ENCODE data around the gene C10orf95.
"Not testable (repeated sequence)": the region's sequence is repeated elsewhere in the genome, so short reads cannot be mapped to it uniquely, and the experiment has no call there.

Gene C10orf95, protein sequence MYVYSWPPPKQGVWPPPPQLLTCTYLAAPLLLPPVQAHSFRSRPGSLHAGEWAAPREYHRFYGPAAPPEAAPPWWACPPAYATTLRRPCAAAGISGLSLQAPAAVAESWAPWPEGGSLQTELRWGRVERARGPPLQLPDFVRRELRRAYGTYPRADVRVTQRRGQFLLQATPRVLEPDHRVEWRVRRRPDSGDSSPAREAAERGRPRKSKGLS
- total RNA-seq, result 0.96 to 1.7 (median 1.2) reads per million in 3 donors

DNA sequence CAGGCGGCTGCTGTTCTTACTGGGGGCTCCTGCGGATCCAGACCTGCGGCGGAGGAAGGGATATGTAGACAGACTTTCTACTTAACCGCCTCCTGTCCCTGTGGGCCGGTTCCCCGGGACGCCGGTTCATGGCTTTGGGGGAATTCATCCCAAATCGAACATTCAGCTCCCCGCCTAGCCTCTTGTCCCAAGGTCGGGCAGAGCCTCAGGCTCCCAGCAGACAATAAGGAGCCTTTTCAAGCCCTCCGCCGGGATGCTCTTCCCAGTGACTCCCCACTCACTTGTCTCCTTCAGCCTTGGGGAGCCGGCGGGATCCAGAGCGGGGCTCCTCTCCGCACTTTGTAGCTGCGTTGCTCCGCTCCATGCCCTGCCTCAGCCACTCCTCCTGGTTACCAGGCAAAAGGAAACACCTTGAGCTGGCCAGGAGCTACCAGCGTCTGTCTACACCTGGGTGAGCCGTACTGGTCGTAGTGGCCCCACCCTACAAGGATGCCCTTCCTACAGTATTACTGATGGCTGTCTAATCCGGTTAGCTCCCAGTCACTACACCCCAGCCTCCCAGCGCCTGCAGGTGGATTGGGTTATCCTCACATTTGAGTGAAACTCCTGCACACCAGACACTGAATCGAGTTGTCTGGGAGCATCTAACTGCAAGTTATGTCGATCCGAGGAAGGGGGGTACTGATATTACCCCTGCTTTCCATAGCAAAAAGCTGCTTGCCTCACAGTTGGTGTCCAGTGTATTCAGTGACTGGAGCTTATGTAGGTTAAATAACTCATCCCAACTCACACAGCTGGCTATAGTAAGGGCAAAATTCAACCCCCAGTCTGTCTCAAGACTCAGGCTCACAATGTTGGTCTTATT is at the start of gene C10orf95:
Gene C10orf95 (minus strand): TSS at position 439 of the 865 bp plus-strand sequence. CDS start 450 bp downstream, outside the sequence.
- no peaks in the 10 kb centered on the region for H3K9me3 ChIP-seq (ENCODE audit: control insufficient read depth, low read length)
- peaks cover 12% of the 10 kb centered on the region for H3K36me3 ChIP-seq (ENCODE audit: control insufficient read depth, insufficient read depth, low read length)
- H3K4me3 ChIP-seq (ENCODE audit: insufficient read depth, low read depth, low read length, poor library complexity, severe bottlenecking), result peak within 1 kb of the TSS; percentile 84
- peaks cover 17% of the 10 kb centered on the region for H3K4me1 ChIP-seq (ENCODE audit: control insufficient read depth, insufficient read depth, low read length, poor library complexity, severe bottlenecking)
- peak within 1 kb of the TSS; percentile 85 for H3K27ac ChIP-seq (ENCODE audit: insufficient read depth, low read length, poor library complexity, severe bottlenecking)
- no peaks in the 10 kb centered on the region for H3K27me3 ChIP-seq (replicated peaks; ENCODE audit: control insufficient read depth, insufficient read depth, low read length, poor library complexity, severe bottlenecking)
- DNase-seq, result no peak

DNA sequence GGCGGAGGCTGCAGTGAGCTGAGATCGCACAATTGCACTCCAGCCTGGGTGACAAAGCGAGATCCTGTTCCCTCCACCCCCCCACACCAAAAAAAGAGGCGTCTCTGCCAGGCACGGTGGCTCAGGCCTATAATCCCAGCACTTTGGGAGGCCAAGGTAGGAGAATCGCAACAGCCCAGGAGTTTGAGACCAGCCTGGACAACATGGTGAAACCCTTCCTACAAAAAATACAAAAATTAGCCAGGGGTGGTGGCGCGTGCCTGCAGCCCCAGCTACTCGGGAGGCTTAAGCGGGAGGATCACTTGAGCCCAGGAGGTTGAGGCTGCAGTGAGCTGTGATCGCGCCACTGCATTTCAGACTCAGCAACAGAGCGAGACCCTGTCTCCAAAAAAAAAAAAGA is 49.3 kb upstream of the C10orf95 start:
- not testable (repeated sequence) for H3K4me3 ChIP-seq (ENCODE audit: insufficient read depth, low read depth, low read length, poor library complexity, severe bottlenecking); H3K27me3 ChIP-seq (replicated peaks; ENCODE audit: control insufficient read depth, insufficient read depth, low read length, poor library complexity, severe bottlenecking); DNase-seq; H3K27ac ChIP-seq (ENCODE audit: insufficient read depth, low read length, poor library complexity, severe bottlenecking); H3K36me3 ChIP-seq (ENCODE audit: control insufficient read depth, insufficient read depth, low read length); H3K9me3 ChIP-seq (ENCODE audit: control insufficient read depth, low read length)
- peaks cover 13% of the 10 kb centered on the region for H3K4me1 ChIP-seq (ENCODE audit: control insufficient read depth, insufficient read depth, low read length, poor library complexity, severe bottlenecking)

DNA sequence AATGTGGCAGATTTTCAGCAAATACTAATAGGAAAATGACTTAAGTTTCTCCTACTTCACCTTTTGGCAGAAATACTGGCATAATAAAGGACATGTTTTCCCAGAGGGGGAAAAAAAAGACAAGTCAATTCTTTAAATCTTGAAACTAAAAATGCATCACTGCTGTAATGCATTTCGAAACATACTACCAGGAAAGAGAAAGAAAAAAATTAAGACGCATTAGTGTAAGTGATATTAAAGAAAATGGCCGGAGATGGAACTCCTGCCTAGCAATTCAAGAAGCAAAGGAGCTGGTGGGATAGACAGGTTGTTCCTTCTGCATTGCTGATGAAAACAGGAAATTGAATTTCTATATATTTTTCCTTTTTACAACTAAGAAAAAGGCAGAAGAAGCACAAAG is 48.0 kb upstream of the C10orf95 start:
- Histone ChIP-seq H3K36me3 (ENCODE audit: control insufficient read depth, insufficient read depth, low read length) (no peaks in the 10 kb centered on the region), H3K4me1 (ENCODE audit: control insufficient read depth, insufficient read depth, low read length, poor library complexity, severe bottlenecking) (peaks cover 1% of the 10 kb centered on the region), H3K4me3 (ENCODE audit: insufficient read depth, low read depth, low read length, poor library complexity, severe bottlenecking) (no peak overlapping the region), H3K9me3 (ENCODE audit: control insufficient read depth, low read length) (no peaks in the 10 kb centered on the region), H3K27me3 (replicated peaks; ENCODE audit: control insufficient read depth, insufficient read depth, low read length, poor library complexity, severe bottlenecking) (no peaks in the 10 kb centered on the region), H3K27ac (ENCODE audit: insufficient read depth, low read length, poor library complexity, severe bottlenecking) (no peak overlapping the region)
- no peak for DNase-seq

DNA sequence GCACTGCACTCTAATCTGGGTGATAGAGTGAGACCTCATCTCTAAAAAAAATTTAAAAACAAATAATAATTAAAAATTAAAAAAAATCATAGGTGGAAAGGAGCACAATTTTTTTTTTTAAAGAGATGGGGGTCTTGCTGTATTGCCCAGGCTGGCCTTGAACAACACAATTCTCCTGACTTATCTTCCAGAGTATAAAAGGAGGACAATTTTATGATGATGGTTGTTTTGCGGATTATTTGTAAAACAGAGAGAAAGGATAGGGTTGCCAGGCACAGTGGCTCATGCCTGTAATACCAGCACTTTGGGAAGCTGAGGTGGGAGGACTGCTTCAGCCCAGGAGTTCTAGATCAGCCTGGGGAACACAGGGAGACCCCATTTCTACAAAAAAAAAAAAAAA is 46.2 kb upstream of the C10orf95 start:
- DNase-seq, result no peak
- Histone ChIP-seq H3K9me3 (ENCODE audit: control insufficient read depth, low read length) (no peaks in the 10 kb centered on the region), H3K4me1 (ENCODE audit: control insufficient read depth, insufficient read depth, low read length, poor library complexity, severe bottlenecking) (no peaks in the 10 kb centered on the region), H3K27ac (ENCODE audit: insufficient read depth, low read length, poor library complexity, severe bottlenecking) (no peak overlapping the region), H3K4me3 (ENCODE audit: insufficient read depth, low read depth, low read length, poor library complexity, severe bottlenecking) (no peak overlapping the region), H3K36me3 (ENCODE audit: control insufficient read depth, insufficient read depth, low read length) (peaks cover 10% of the 10 kb centered on the region), H3K27me3 (replicated peaks; ENCODE audit: control insufficient read depth, insufficient read depth, low read length, poor library complexity, severe bottlenecking) (no peaks in the 10 kb centered on the region)

DNA sequence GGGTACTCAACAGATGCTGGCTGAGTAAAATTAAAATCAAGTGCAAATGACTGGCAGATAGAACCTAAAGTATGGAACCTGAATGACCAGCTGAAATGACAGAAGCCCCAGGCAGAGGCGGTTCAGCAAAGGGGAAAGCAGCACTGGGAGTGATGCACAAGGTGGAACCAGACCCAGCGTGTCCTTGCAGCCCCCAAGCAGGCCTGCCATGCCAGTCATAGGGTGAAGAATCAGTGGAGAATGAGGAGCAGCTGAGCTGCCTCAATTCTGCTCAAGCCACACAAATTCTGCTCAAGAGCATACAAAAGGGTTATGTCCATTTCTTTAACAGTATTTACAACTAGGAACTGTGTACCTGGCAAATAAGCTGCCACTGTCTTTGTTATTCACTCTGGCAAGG is 42.4 kb upstream of the C10orf95 start:
- H3K27me3 ChIP-seq (replicated peaks; ENCODE audit: control insufficient read depth, insufficient read depth, low read length, poor library complexity, severe bottlenecking), result no peaks in the 10 kb centered on the region
- H3K4me3 ChIP-seq (ENCODE audit: insufficient read depth, low read depth, low read length, poor library complexity, severe bottlenecking), result no peak overlapping the region
- H3K36me3 ChIP-seq (ENCODE audit: control insufficient read depth, insufficient read depth, low read length), result peaks cover 20% of the 10 kb centered on the region
- H3K27ac ChIP-seq (ENCODE audit: insufficient read depth, low read length, poor library complexity, severe bottlenecking), result no peak overlapping the region
- no peaks in the 10 kb centered on the region for H3K4me1 ChIP-seq (ENCODE audit: control insufficient read depth, insufficient read depth, low read length, poor library complexity, severe bottlenecking)
- no peaks in the 10 kb centered on the region for H3K9me3 ChIP-seq (ENCODE audit: control insufficient read depth, low read length)
- DNase-seq, result no peak

DNA sequence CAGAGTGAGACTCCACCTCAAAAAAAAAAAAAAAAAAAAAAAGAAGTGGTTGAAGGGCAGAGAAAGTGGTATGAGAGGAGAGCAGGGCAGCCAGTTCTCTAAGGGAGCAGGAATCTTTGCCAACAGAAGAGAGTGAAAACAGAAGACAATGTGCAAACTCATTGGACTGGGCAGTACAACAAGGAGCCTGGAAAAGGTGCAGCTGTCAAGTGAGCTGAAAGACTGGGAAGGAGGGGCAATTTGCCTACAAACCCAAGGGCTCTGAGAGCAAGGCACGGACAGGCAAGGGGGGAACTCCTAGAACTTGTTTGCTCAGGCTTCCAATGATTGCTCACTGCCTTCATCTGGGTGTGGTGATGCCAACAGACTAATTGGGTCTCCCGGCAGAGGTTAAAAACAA is 41.6 kb upstream of the C10orf95 start:
- no peaks in the 10 kb centered on the region for H3K4me1 ChIP-seq (ENCODE audit: control insufficient read depth, insufficient read depth, low read length, poor library complexity, severe bottlenecking)
- no peaks in the 10 kb centered on the region for H3K27me3 ChIP-seq (replicated peaks; ENCODE audit: control insufficient read depth, insufficient read depth, low read length, poor library complexity, severe bottlenecking)
- no peak for DNase-seq
- peaks cover 28% of the 10 kb centered on the region for H3K36me3 ChIP-seq (ENCODE audit: control insufficient read depth, insufficient read depth, low read length)
- H3K27ac ChIP-seq (ENCODE audit: insufficient read depth, low read length, poor library complexity, severe bottlenecking), result no peak overlapping the region
- no peaks in the 10 kb centered on the region for H3K9me3 ChIP-seq (ENCODE audit: control insufficient read depth, low read length)
- no peak overlapping the region for H3K4me3 ChIP-seq (ENCODE audit: insufficient read depth, low read depth, low read length, poor library complexity, severe bottlenecking)

DNA sequence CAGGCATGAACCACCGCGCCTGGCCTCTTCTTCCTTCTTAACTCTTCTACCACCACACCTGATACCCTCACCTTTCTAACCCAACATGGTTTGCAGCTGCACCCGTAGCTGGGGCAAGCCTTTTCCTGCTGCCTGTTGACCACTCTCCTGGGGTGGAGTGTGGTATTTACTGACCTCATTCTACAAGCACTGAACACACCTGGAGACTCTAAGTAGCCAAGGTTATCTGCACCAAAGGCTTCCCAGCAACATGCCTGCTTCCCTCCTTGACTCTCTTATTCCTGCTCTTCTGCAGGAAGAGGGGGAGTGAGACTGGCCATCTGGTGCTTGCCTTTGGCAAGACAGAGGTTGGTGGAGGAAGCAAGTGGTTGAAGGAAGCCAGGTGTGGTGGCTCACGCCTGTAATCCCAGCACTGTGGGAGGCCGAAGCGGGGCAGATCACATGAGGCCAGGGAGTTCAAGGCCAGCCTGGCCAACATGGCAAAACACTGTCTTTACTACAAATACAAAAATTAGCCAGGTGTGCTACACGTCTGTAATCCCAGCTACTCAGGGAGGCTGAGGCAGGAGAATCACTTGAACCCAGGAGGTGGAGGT is 41.1 kb upstream of the C10orf95 start:
- Histone ChIP-seq H3K4me1 (ENCODE audit: control insufficient read depth, insufficient read depth, low read length, poor library complexity, severe bottlenecking) (no peaks in the 10 kb centered on the region), H3K4me3 (ENCODE audit: insufficient read depth, low read depth, low read length, poor library complexity, severe bottlenecking) (no peak overlapping the region), H3K27ac (ENCODE audit: insufficient read depth, low read length, poor library complexity, severe bottlenecking) (no peak overlapping the region), H3K27me3 (replicated peaks; ENCODE audit: control insufficient read depth, insufficient read depth, low read length, poor library complexity, severe bottlenecking) (no peaks in the 10 kb centered on the region), H3K9me3 (ENCODE audit: control insufficient read depth, low read length) (no peaks in the 10 kb centered on the region), H3K36me3 (ENCODE audit: control insufficient read depth, insufficient read depth, low read length) (peaks cover 32% of the 10 kb centered on the region)
- DNase-seq, result no peak

DNA sequence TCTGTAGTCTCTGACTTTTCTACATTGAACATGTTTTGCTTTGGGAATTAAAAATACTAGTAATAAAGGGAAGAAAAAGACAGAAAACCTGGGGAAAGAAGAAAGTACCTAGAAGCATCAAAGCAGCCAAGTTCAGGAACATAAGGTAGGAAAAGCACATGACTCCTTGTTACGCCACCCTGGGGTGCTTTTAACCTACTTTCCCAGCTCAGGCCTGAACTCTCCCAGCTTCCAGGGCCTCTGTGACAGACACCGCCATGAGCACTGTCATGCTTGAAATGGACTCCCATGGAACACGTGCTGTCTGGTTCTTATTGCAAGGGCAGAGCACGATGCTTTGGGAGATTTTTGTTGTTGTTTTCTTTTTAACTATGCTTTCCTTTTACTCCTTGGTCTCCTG is 39.8 kb upstream of the C10orf95 start:
- no peaks in the 10 kb centered on the region for H3K9me3 ChIP-seq (ENCODE audit: control insufficient read depth, low read length)
- H3K4me1 ChIP-seq (ENCODE audit: control insufficient read depth, insufficient read depth, low read length, poor library complexity, severe bottlenecking), result no peaks in the 10 kb centered on the region
- DNase-seq, result no peak
- H3K27ac ChIP-seq (ENCODE audit: insufficient read depth, low read length, poor library complexity, severe bottlenecking), result no peak overlapping the region
- peaks cover 45% of the 10 kb centered on the region for H3K36me3 ChIP-seq (ENCODE audit: control insufficient read depth, insufficient read depth, low read length)
- H3K27me3 ChIP-seq (replicated peaks; ENCODE audit: control insufficient read depth, insufficient read depth, low read length, poor library complexity, severe bottlenecking), result no peaks in the 10 kb centered on the region
- H3K4me3 ChIP-seq (ENCODE audit: insufficient read depth, low read depth, low read length, poor library complexity, severe bottlenecking), result no peak overlapping the region

DNA sequence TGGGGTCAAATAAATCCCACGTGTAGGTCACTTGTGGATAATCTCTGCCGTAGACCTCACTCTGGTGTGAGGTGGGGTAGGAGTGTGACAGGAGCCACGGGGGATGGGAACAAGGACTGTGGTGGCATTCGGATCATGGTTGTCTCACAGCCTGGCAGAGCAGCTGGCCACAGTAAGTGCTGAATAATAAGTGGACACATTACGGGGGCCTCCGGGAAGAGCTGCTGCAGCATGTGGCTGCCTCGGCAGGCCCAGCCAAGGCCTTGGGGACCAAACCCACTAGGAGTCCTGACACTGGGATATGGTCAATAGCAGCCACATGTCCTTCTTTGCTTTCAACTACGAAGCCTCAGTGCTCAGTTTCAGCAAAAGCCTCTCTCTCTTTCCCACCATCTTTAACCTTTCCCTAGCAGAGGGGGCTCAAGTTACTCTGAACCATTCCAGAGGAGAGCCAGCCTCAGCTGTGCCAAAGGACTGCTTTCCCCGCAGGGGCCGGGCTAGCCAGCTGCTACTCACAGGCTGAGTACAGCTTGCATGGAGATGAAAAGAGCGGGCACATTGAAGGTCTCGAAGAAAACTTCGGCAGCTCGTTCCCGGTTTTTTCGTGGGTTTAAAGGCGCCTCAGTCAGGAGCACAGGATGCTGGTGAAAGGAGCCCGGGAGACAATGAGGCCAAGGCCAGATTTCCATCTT is 33.9 kb upstream of the C10orf95 start:
- Histone ChIP-seq H3K4me3 (ENCODE audit: insufficient read depth, low read depth, low read length, poor library complexity, severe bottlenecking) (no peak overlapping the region), H3K9me3 (ENCODE audit: control insufficient read depth, low read length) (no peaks in the 10 kb centered on the region), H3K27me3 (replicated peaks; ENCODE audit: control insufficient read depth, insufficient read depth, low read length, poor library complexity, severe bottlenecking) (no peaks in the 10 kb centered on the region), H3K36me3 (ENCODE audit: control insufficient read depth, insufficient read depth, low read length) (peaks cover 89% of the 10 kb centered on the region), H3K27ac (ENCODE audit: insufficient read depth, low read length, poor library complexity, severe bottlenecking) (no peak overlapping the region), H3K4me1 (ENCODE audit: control insufficient read depth, insufficient read depth, low read length, poor library complexity, severe bottlenecking) (no peaks in the 10 kb centered on the region)
- no peak for DNase-seq
